BJ (cell line): Measurements from ENCODE around the gene UGP2. TPM values are rescaled to one million over a fixed set of nuclear protein-coding genes. Genes with fewer than 3 reads are reported as not detected.

Experiments used
- CTCF ChIA-PET: fragments of 350-600 bp; formaldehyde crosslinking; extraction: SDS; loops from one replicate; lab custom pipeline; 2021; ENCODE audit warnings: antibody characterized with exemption, inconsistent platforms; lab: Yijun Ruan, JAX
- POLR2A ChIA-PET: fragments of 300-600 bp; sonication (Branson Sonifier 250); formaldehyde crosslinking; extraction: SDS; loops from one replicate; lab custom pipeline; 2021; ENCODE audit warnings: antibody characterized with exemption; lab: Charles Lee
- DNase-seq: peaks from one replicate; pipeline ENCODE4 v3.0.0-alpha.2; 2011; ENCODE audit warnings: low read depth
- H3K27me3 ChIP-seq: 2 replicates; pipeline ENCODE4 v1.6.0; 2011; ENCODE audit warnings: low read length; ENCODE audit not compliant: control insufficient read depth, insufficient read depth
- H3K36me3 ChIP-seq: 2 replicates; pipeline ENCODE4 v1.5.1; 2011; ENCODE audit warnings: low read length; ENCODE audit not compliant: control insufficient read depth, insufficient read depth
- H3K4me3 ChIP-seq: 2 replicates; pipeline ENCODE4 v1.5.1; 2011; ENCODE audit warnings: low read depth, mild to moderate bottlenecking, control low read depth, low read length
- CTCF ChIP-seq: IDR thresholded peaks from 2 replicates; pipeline ENCODE4 v1.5.1; 2011; ENCODE audit warnings: low read depth, mild to moderate bottlenecking, control low read depth, inconsistent platforms, low read length, moderate library complexity; ENCODE audit not compliant: insufficient read depth
- polyA plus RNA-seq: library from polyadenylated mRNA; depleted of rRNA; stranded (reverse); fragments of >200 nt; gene quantifications from 2 replicates; pipeline ENCODE4 v1.2.3, GENCODE V29; 2011

The UGP2 gene
- polyA plus RNA-seq, 1 experiment, result 53.6 TPM

- Histone ChIP-seq H3K36me3 (no peaks in the 10 kb centered on the region), H3K27me3 (no peaks in the 10 kb centered on the region; the same call in 1 of the 2 replicates), H3K4me3 (no peak overlapping the region)
- no peak for DNase-seq
- no peak for TF ChIP-seq CTCF
- CTCF ChIA-PET, result no interaction called here
- POLR2A ChIA-PET, result no interaction called here
Measured at GRCh38 chr2:63818271-63818670, 23.4 kb upstream of the UGP2 start.

GRCh38 chr2:63819256-63819655, 22.4 kb upstream of the UGP2 start:
- H3K4me3 ChIP-seq, result no peak overlapping the region
- H3K36me3 ChIP-seq, result no peaks in the 10 kb centered on the region
- CTCF ChIA-PET, result no interaction called here
- no peak for DNase-seq
- no peaks in the 10 kb centered on the region for H3K27me3 ChIP-seq
- no peak for TF ChIP-seq CTCF
- POLR2A ChIA-PET, result no interaction called here

- H3K36me3 ChIP-seq, result no peaks in the 10 kb centered on the region
- ChIA-PET POLR2A (no interaction called here), CTCF (no interaction called here)
- H3K4me3 ChIP-seq, result no peak overlapping the region
- no peak for DNase-seq
- no peak for TF ChIP-seq CTCF
- H3K27me3 ChIP-seq, result no peaks in the 10 kb centered on the region
Measured at GRCh38 chr2:63819765-63820717, 21.7 kb upstream of the UGP2 start.

GRCh38 chr2:63820969-63821368, 20.7 kb upstream of the UGP2 start:
- Histone ChIP-seq H3K27me3 (no peaks in the 10 kb centered on the region), H3K36me3 (no peaks in the 10 kb centered on the region), H3K4me3 (no peak overlapping the region)
- TF ChIP-seq CTCF, result no peak
- POLR2A ChIA-PET, result no interaction called here
- DNase-seq, result no peak
- CTCF ChIA-PET, result no interaction called here

- DNase-seq, result no peak
- CTCF ChIA-PET, result no interaction called here
- no peak for TF ChIP-seq CTCF
- Histone ChIP-seq H3K27me3 (no peaks in the 10 kb centered on the region), H3K36me3 (no peaks in the 10 kb centered on the region), H3K4me3 (no peak overlapping the region)
- POLR2A ChIA-PET, result no interaction called here
Measured at GRCh38 chr2:63821396-63821795, 20.3 kb upstream of the UGP2 start.
